A673 (cell line): ENCODE data around the gene PILRA. TPM values are rescaled to one million over a fixed set of nuclear protein-coding genes. Genes with fewer than 3 reads are reported as not detected.
"Not testable (repeated sequence)": the region's sequence is repeated elsewhere in the genome, so short reads cannot be mapped to it uniquely, and the experiment has no call there.

Experiments used
- BruUV-seq: library from RNA; stranded (reverse); fragments of 400-500 nt; replicated peaks from 2 replicates; lab custom pipeline; 2021; lab: Mats Ljungman, UMichigan
- CTCF ChIA-PET: fragments of 300-600 bp; sonication (Branson Sonifier 250); formaldehyde crosslinking; loops from one replicate; lab custom pipeline; 2022; ENCODE audit warnings: antibody characterized with exemption; lab: Charles Lee
- POLR2A ChIA-PET: fragments of 300-600 bp; sonication (Branson Sonifier 250); formaldehyde crosslinking; loops from one replicate; lab custom pipeline; 2022; ENCODE audit warnings: antibody characterized with exemption; ENCODE audit not compliant: low non-redundant PET; lab: Charles Lee
- DNase-seq: peaks from one replicate; pipeline ENCODE4 v3.0.0-alpha.2; 2015; ENCODE audit warnings: low spot score
- H3K27ac ChIP-seq: fragments of 200-600 bp; sonication (generic); 2 replicates; pipeline ENCODE4 v1.5.1; 2016; ENCODE audit warnings: mixed run types, low read depth, mild to moderate bottlenecking, mixed read lengths, antibody characterized with exemption, low read length; ENCODE audit not compliant: poor library complexity, severe bottlenecking
- H3K27me3 ChIP-seq: fragments of 200-600 bp; sonication (generic); replicated peaks from 2 replicates; pipeline ENCODE4 v1.6.1; 2017; ENCODE audit warnings: mixed run types, low read depth, mild to moderate bottlenecking, mixed read lengths, antibody characterized with exemption, low read length; ENCODE audit not compliant: insufficient read depth, poor library complexity
- H3K36me3 ChIP-seq: fragments of 200-600 bp; sonication (generic); 2 replicates; pipeline ENCODE4 v1.6.1; 2016; ENCODE audit warnings: mixed run types, mild to moderate bottlenecking, mixed read lengths, antibody characterized with exemption, low read length; ENCODE audit not compliant: insufficient read depth, poor library complexity, severe bottlenecking
- H3K4me1 ChIP-seq: fragments of 200-600 bp; sonication (generic); 2 replicates; pipeline ENCODE4 v1.6.1; 2017; ENCODE audit warnings: mixed run types, mild to moderate bottlenecking, mixed read lengths, antibody characterized with exemption, low read length; ENCODE audit not compliant: insufficient read depth, poor library complexity, severe bottlenecking
- H3K4me3 ChIP-seq: fragments of 200-600 bp; sonication (generic); 2 replicates; pipeline ENCODE4 v1.5.1; 2016; ENCODE audit warnings: low read depth, mixed run types, mild to moderate bottlenecking, mixed read lengths, low read length; ENCODE audit not compliant: poor library complexity, severe bottlenecking
- H3K9me3 ChIP-seq: fragments of 200-600 bp; sonication (generic); 2 replicates; pipeline ENCODE4 v1.6.1; 2016; ENCODE audit warnings: mixed run types, low read depth, mild to moderate bottlenecking, mixed read lengths, antibody characterized with exemption, low read length; ENCODE audit not compliant: poor library complexity, severe bottlenecking
- CTCF ChIP-seq: fragments of 300-800, 200-600 bp; sonication (generic); conservative IDR thresholded peaks from 2 replicates; pipeline ENCODE4 v1.5.1; 2017; ENCODE audit warnings: low read depth, mild to moderate bottlenecking, antibody characterized with exemption, low read length, moderate library complexity, mixed read lengths
- EZH2 ChIP-seq: fragments of 200-600 bp; sonication (generic); IDR thresholded peaks from 2 replicates; pipeline ENCODE4 v1.6.1; 2017; ENCODE audit warnings: borderline replicate concordance, low read depth, mild to moderate bottlenecking, mixed read lengths, antibody characterized with exemption, low read length; ENCODE audit not compliant: poor library complexity, severe bottlenecking
- intact Hi-C: fragments of 100-400 bp; cut with micrococcal nuclease; formaldehyde crosslinking; loops from one replicate; pipeline ENCODE4 v1.10.0; 2022; ENCODE audit not compliant: unreplicated experiment
- total RNA-seq: library from RNA; stranded (reverse); gene quantifications from 2 replicates; pipeline ENCODE4 v1.2.3, GENCODE V29; 2021

PILRA gene
- total RNA-seq, 1 experiment from 2014 or later: 1.5 TPM

GRCh38 chr7:100437150-100438100 lies 64.1 kb downstream of the PILRA start:
- ChIA-PET CTCF (interaction anchor here (0.8 kb wide), 1 partner anchor 268 kb away, joined by 5 read pairs; the partner anchor contains the start of gene POP7), POLR2A (interaction anchor here (0.6 to 0.8 kb wide), 2 partner anchors 34 to 353 kb away, joined by 3 to 4 read pairs; no protein-coding TSS in a partner anchor)
- TF ChIP-seq EZH2 (no peak), CTCF (no peak)

GRCh38 chr7:100438172-100438571 lies 64.9 kb downstream of the PILRA start:
- ChIA-PET POLR2A (no interaction called here), CTCF (no interaction called here)
- intact Hi-C loops: no loop called here
- no peak for DNase-seq
- no peak overlapping the region for H3K4me3 ChIP-seq
- H3K27ac ChIP-seq: no peak overlapping the region
- no peaks in the 10 kb centered on the region for H3K9me3 ChIP-seq
- no peaks in the 10 kb centered on the region for H3K27me3 ChIP-seq
- H3K36me3 ChIP-seq: peaks cover 18% of the 10 kb centered on the region
- BruUV-seq: no TSS peak
- TF ChIP-seq EZH2: no peak
- TF ChIP-seq CTCF: no peak
- H3K4me1 ChIP-seq: no peaks in the 10 kb centered on the region

More at GRCh38 chr7:100437150-100438100, 64.1 kb downstream of the PILRA start:
- intact Hi-C loops: no loop called here
- Histone ChIP-seq H3K9me3 (no peaks in the 10 kb centered on the region), H3K27me3 (no peaks in the 10 kb centered on the region), H3K4me3 (peak overlapping the region; percentile 91), H3K27ac (peak overlapping the region; percentile 96), H3K36me3 (peaks cover 25% of the 10 kb centered on the region), H3K4me1 (peaks cover 5% of the 10 kb centered on the region)
- DNase-seq: no peak
- no TSS peak for BruUV-seq

- DNase-seq, H3K4me1 ChIP-seq, BruUV-seq, POLR2A ChIA-PET, CTCF ChIA-PET, H3K4me3 ChIP-seq, H3K27ac ChIP-seq, intact Hi-C loops, H3K9me3 ChIP-seq, H3K27me3 ChIP-seq: not testable (repeated sequence)
- H3K36me3 ChIP-seq: peaks cover 12% of the 10 kb centered on the region
Measured at GRCh38 chr7:100438731-100439130, 65.4 kb downstream of the PILRA start.

- H3K27me3 ChIP-seq, POLR2A ChIA-PET, intact Hi-C loops, H3K36me3 ChIP-seq, H3K4me3 ChIP-seq, CTCF ChIA-PET, H3K4me1 ChIP-seq, BruUV-seq, H3K27ac ChIP-seq, H3K9me3 ChIP-seq, DNase-seq: not testable (repeated sequence)
Measured at GRCh38 chr7:100439244-100439643, 66.0 kb downstream of the PILRA start.
